GM10248 (cell line): ENCODE measurements around the gene SLA2.
"Not testable (repeated sequence)": the region's sequence is repeated elsewhere in the genome, so short reads cannot be mapped to it uniquely, and the experiment has no call there.

Experiments
- CTCF ChIA-PET: fragments of 300-600 bp; sonication (Branson Sonifier 250); formaldehyde crosslinking; extraction: SDS; loops from one replicate; lab custom pipeline; 2021; ENCODE audit warnings: antibody characterized with exemption; lab: Yijun Ruan, JAX
- POLR2A ChIA-PET: fragments of 350-650 bp; sonication (Branson Sonifier 250); formaldehyde crosslinking; extraction: SDS; loops from one replicate; lab custom pipeline; 2020; ENCODE audit warnings: antibody characterized with exemption; lab: Yijun Ruan, JAX
- DNase-seq: peaks from one replicate; pipeline ENCODE4 v3.0.0; 2012; ENCODE audit errors: extremely low spot score
- TF ChIP-seq, protein P1 (sequence below): IDR thresholded peaks from 2 replicates; pipeline ENCODE4 v1.5.1; 2012; ENCODE audit warnings: mild to moderate bottlenecking, low read depth; ENCODE audit errors: extremely low read depth, missing control alignments, control extremely low read depth

Gene SLA2

DNA sequence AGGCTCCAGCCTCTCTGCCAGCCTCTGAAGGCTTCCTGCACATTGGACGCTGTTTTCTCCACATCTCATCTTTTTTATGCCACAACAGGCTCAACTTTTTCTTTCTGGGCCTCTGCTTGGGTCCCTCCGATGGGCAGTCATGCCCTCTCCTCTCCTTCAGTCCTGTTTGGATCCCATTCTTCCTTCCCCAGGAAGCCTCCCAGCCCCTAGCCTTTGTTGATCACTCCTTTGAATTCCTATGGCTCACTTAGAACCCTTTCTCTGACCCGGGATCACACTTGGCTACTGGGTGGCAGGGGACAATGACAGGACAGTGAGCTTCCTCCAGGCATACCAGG is 4.5 kb downstream of the SLA2 start:
- DNase-seq = no peak
- TF ChIP-seq, protein P1, sequence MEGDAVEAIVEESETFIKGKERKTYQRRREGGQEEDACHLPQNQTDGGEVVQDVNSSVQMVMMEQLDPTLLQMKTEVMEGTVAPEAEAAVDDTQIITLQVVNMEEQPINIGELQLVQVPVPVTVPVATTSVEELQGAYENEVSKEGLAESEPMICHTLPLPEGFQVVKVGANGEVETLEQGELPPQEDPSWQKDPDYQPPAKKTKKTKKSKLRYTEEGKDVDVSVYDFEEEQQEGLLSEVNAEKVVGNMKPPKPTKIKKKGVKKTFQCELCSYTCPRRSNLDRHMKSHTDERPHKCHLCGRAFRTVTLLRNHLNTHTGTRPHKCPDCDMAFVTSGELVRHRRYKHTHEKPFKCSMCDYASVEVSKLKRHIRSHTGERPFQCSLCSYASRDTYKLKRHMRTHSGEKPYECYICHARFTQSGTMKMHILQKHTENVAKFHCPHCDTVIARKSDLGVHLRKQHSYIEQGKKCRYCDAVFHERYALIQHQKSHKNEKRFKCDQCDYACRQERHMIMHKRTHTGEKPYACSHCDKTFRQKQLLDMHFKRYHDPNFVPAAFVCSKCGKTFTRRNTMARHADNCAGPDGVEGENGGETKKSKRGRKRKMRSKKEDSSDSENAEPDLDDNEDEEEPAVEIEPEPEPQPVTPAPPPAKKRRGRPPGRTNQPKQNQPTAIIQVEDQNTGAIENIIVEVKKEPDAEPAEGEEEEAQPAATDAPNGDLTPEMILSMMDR = no peak
- CTCF ChIA-PET = interaction anchor here (1.0 kb wide), 1 partner anchor 9 kb away, joined by 3 read pairs; no protein-coding TSS in a partner anchor
- POLR2A ChIA-PET = interaction anchor here (0.6 kb wide), 1 partner anchor 52 kb away, joined by 6 read pairs; no protein-coding TSS in a partner anchor

DNA sequence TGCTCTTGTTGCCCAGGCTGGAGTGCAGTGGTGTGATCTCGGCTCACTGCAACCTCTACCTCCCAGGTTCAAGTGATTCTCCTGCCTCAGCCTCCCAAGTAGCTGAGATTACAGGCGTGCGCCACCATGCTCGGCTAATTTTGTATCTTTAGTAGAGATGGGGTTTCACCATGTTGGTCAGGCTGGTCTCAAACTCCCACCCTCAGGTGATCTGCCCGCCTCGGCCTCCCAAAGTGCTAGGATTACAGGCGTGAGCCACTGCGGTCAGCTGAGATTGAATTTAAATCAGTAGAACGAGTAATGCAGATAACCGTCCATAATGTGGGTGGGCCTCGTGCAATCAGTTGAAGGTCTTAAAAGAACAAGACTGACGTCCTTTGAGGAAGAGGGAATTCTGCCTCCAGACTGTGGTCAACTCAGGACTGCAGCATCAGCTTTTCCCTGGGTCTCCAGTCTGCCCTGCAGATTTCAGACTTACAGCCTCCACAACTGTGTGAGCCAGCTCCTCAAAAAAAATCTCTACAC is 7.1 kb downstream of the SLA2 start:
- CTCF ChIA-PET, POLR2A ChIA-PET, DNase-seq: not testable (repeated sequence)

DNA sequence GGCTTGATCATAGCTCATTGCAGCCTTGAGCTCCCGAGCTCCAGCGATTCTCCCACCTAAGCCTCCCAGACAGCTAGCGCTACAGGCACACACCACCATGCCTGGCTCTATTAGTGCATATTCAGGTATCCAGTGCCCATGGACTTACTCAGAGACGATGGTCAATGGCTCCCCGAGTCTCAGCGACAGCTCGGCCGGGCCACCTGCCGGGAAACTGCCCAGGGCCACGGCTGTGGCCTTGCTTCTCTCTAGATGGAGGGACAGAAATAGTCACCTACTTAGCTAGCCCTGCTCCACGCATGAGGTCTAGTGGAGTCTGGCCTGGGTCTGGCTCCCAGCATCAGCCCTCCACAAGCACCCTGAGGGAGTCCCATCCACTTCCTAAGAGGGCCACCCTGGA is 11.7 kb downstream of the SLA2 start:
- TF ChIP-seq, protein P1 = no peak
- CTCF ChIA-PET = no interaction called here

DNA sequence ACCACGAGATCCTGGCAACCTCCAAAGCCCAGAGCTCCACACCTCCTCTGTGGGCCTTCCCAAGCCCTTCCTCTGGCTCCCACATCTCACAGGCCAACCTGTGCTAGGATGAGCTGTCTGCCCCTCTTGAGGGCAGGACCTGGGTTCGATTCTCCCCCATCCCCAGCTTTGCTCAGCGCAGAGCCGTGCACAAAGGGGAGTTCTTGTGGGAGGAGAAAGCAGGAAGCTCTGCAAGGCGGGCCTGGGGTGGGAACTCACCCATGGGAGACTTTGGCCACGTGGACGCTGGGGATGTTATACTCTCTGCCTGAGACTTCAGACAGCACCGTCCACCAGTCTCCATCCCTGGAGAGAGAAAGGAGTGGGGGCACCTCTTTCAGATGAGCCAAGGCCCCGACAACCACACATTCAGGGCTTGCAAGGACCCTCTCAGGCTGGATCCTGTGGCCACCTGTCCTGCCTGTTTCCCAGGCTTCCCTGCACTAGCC is 12.7 kb downstream of the SLA2 start:
- TF ChIP-seq, protein P1 = no peak
- DNase-seq = no peak
- ChIA-PET CTCF (interaction anchor here (1.1 to 1.5 kb wide), 3 partner anchors 10 to 81 kb away, joined by 3 to 4 read pairs (median 4); no protein-coding TSS in a partner anchor), POLR2A (interaction anchor here (0.6 kb wide), 1 partner anchor 30 kb away, joined by 5 read pairs; no protein-coding TSS in a partner anchor)

More for the DNA sequence above, 11.7 kb downstream of the SLA2 start:
- POLR2A ChIA-PET = no interaction called here
- no peak for DNase-seq

DNA sequence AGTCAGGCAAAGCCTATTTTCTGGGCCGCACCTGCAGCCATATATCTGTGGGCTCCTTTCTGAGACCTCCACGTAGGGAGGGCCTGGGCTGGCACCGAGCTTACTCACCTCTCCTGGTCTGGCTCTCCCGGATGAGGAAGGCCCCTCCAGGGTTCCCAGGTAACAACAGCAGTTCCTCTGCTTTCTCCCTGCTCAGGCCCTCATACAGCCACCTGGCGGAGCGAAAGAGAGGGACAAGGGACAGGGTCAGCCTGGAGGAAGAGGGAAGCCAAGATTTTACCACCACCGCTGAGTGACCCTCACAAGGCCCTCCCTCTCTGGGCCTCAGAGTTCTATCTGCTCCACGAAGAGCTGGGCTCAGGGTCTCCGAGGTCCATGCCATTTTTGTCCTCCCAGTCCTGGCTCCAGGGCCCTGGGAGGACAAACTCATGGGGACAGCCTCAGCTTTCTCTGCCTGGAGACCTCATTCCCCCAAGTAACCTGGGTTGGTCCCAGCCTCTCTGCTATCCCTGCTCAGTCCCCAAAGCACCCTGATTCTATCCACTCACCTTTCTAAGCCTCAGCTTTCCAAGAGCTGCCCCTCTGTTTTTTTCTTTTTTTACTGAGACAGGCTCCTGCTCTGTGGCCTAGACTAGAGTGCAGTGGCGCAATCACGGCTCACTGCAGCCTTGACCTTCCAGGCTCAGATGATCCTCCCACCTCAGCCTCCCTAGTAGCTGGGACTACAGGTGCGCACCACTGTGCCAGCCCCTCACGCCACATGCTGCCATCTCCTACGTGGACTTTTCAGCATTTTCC is 13.3 kb downstream of the SLA2 start:
- ChIA-PET POLR2A (no interaction called here), CTCF (interaction anchor here (1.0 to 1.6 kb wide), 5 partner anchors 9 to 81 kb away, joined by 3 to 4 read pairs (median 3); no protein-coding TSS in a partner anchor)
- DNase-seq = no peak
- TF ChIP-seq, protein P1 = no peak

DNA sequence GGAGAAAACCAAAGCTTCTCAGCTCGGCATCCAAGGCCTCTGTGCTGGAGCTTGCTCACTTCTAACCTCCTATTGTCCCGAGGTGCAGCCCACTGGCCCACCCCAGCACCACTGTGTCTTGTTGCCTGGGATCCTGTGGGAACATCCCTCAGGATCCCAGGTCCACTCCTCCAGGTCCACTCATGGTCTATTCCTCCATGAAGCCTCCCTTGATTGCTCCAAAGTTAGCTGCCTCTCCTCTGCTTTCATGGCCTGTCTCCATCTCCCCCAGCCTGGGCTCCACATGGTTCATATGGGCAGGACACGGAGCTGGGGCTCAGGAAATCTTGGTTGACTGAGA is 13.9 kb downstream of the SLA2 start:
- TF ChIP-seq, protein P1 = no peak
- POLR2A ChIA-PET = no interaction called here
- CTCF ChIA-PET = interaction anchor here (1.0 to 1.6 kb wide), 4 partner anchors 8 to 39 kb away, joined by 3 to 4 read pairs (median 4); no protein-coding TSS in a partner anchor
- DNase-seq = no peak

DNA sequence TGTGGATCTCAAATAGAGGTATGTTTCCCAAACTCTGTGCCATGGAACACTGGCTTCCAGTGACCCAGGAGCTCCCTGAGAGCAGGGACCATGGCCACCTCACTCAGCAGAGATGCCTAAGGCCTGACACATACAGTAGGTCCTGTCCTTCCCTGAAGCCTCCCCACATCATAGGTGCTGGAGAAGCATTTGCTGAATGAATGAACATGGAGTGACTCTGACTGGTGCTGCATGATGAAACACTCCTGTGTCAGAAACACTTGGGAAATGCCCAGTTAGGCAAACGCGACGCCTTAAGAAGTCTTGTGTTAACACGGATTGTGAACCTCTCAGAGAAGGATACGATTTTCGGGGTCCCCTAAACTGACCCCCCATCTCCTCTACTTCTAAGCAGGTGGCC is 14.3 kb downstream of the SLA2 start:
- no peak for DNase-seq
- POLR2A ChIA-PET = no interaction called here
- CTCF ChIA-PET = interaction anchor here (1.6 kb wide), 1 partner anchor 27 kb away, joined by 3 read pairs; no protein-coding TSS in a partner anchor
- TF ChIP-seq, protein P1 = no peak
